MG63 (cell line): ENCODE measurements around the gene CAPG. TPM values are rescaled to one million over a fixed set of nuclear protein-coding genes. Genes with fewer than 3 reads are reported as not detected.
A peak's percentile ranks its signal among the peaks of the same experiment; 100 is the strongest.

ENCODE experiments used
- DNase-seq: peaks from one replicate; pipeline ENCODE4 v3.0.0-alpha.2; 2020
- H3K27me3 ChIP-seq: fragments of 250-450 bp; sonication (Bioruptor Pico); 2 replicates; pipeline ENCODE4 v1.5.1; 2020; ENCODE audit warnings: mild to moderate bottlenecking, moderate library complexity
- H3K36me3 ChIP-seq: fragments of 250-450 bp; sonication (Bioruptor Pico); 2 replicates; pipeline ENCODE4 v1.5.1; 2020; ENCODE audit warnings: mild to moderate bottlenecking, moderate library complexity
- H3K4me3 ChIP-seq: fragments of 250-450 bp; sonication (Bioruptor Pico); 2 replicates; pipeline ENCODE4 v1.5.1; 2020; ENCODE audit warnings: mild to moderate bottlenecking, moderate library complexity
- H3K9me3 ChIP-seq: fragments of 250-450 bp; sonication (Bioruptor Pico); 2 replicates; pipeline ENCODE4 v1.5.1; 2020; ENCODE audit warnings: mild to moderate bottlenecking, moderate library complexity
- total RNA-seq: library from RNA; depleted of rRNA; stranded (reverse); fragments of >200 nt; shearing (Covaris generic); gene quantifications from 2 replicates; pipeline ENCODE4 v1.2.3, GENCODE V29; 2014; ENCODE audit warnings: low replicate concordance; rRNA removed

CAPG gene
- 283 and 538 TPM in 2 replicates for total RNA-seq

- DNase-seq: peak; percentile 92
- peak within 1 kb of the TSS; percentile 54 for H3K4me3 ChIP-seq
- peaks cover 15% of the 10 kb centered on the region for H3K36me3 ChIP-seq
- no peaks in the 10 kb centered on the region for H3K9me3 ChIP-seq
- no peaks in the 10 kb centered on the region for H3K27me3 ChIP-seq
Observed at GRCh38 chr2:85409845-85410583, at the start of gene CAPG. Gene CAPG (minus strand): TSS chr2:85410366. CDS start chr2:85402145, 8,221 bp downstream.

- Histone ChIP-seq H3K4me3 (no peak overlapping the region), H3K36me3 (no peaks in the 10 kb centered on the region)
Observed at GRCh38 chr2:85459771-85460170, 49.6 kb upstream of the CAPG start.

GRCh38 chr2:85458601-85459563 lies 48.7 kb upstream of the CAPG start:
- no peaks in the 10 kb centered on the region for H3K27me3 ChIP-seq
- peak; percentile 82 for DNase-seq
- no peak overlapping the region for H3K4me3 ChIP-seq
- no peaks in the 10 kb centered on the region for H3K9me3 ChIP-seq
- no peaks in the 10 kb centered on the region for H3K36me3 ChIP-seq

More at GRCh38 chr2:85459771-85460170, 49.6 kb upstream of the CAPG start:
- H3K9me3 ChIP-seq: no peaks in the 10 kb centered on the region
- no peak for DNase-seq
- H3K27me3 ChIP-seq: no peaks in the 10 kb centered on the region

GRCh38 chr2:85457877-85458316 lies 47.7 kb upstream of the CAPG start:
- Histone ChIP-seq H3K9me3 (no peaks in the 10 kb centered on the region), H3K36me3 (no peaks in the 10 kb centered on the region), H3K4me3 (no peak overlapping the region), H3K27me3 (no peaks in the 10 kb centered on the region)
- DNase-seq: peak; percentile 92

- DNase-seq: no peak
- H3K27me3 ChIP-seq: no peaks in the 10 kb centered on the region
- no peaks in the 10 kb centered on the region for H3K9me3 ChIP-seq
- H3K36me3 ChIP-seq: no peaks in the 10 kb centered on the region
- no peak overlapping the region for H3K4me3 ChIP-seq
Observed at GRCh38 chr2:85457043-85457442, 46.9 kb upstream of the CAPG start.

GRCh38 chr2:85455552-85456090 lies 45.5 kb upstream of the CAPG start:
- no peaks in the 10 kb centered on the region for H3K27me3 ChIP-seq
- H3K36me3 ChIP-seq: no peaks in the 10 kb centered on the region
- no peaks in the 10 kb centered on the region for H3K9me3 ChIP-seq
- no peak overlapping the region for H3K4me3 ChIP-seq
- DNase-seq: no peak

GRCh38 chr2:85453571-85453970 lies 43.4 kb upstream of the CAPG start:
- DNase-seq: no peak
- Histone ChIP-seq H3K4me3 (no peak overlapping the region), H3K27me3 (no peaks in the 10 kb centered on the region), H3K9me3 (no peaks in the 10 kb centered on the region), H3K36me3 (no peaks in the 10 kb centered on the region)

GRCh38 chr2:85452237-85452636 lies 42.1 kb upstream of the CAPG start:
- Histone ChIP-seq H3K4me3 (no peak overlapping the region), H3K36me3 (no peaks in the 10 kb centered on the region), H3K27me3 (no peaks in the 10 kb centered on the region), H3K9me3 (no peaks in the 10 kb centered on the region)
- no peak for DNase-seq

- H3K9me3 ChIP-seq: no peaks in the 10 kb centered on the region
Observed at GRCh38 chr2:85449214-85449588, 39.0 kb upstream of the CAPG start.

GRCh38 chr2:85448461-85449213 lies 38.5 kb upstream of the CAPG start:
- Histone ChIP-seq H3K9me3 (no peaks in the 10 kb centered on the region), H3K27me3 (no peaks in the 10 kb centered on the region), H3K36me3 (no peaks in the 10 kb centered on the region), H3K4me3 (no peak overlapping the region)
- DNase-seq: no peak

More at GRCh38 chr2:85449214-85449588, 39.0 kb upstream of the CAPG start:
- no peak overlapping the region for H3K4me3 ChIP-seq
- no peak for DNase-seq
- no peaks in the 10 kb centered on the region for H3K27me3 ChIP-seq
- no peaks in the 10 kb centered on the region for H3K36me3 ChIP-seq

- DNase-seq: no peak
- Histone ChIP-seq H3K9me3 (no peaks in the 10 kb centered on the region), H3K4me3 (no peak overlapping the region), H3K27me3 (no peaks in the 10 kb centered on the region), H3K36me3 (no peaks in the 10 kb centered on the region)
Observed at GRCh38 chr2:85447222-85447585, 37.0 kb upstream of the CAPG start.

GRCh38 chr2:85446296-85447221 lies 36.4 kb upstream of the CAPG start:
- DNase-seq: no peak
- H3K9me3 ChIP-seq: no peaks in the 10 kb centered on the region
- H3K4me3 ChIP-seq: no peak overlapping the region
- no peaks in the 10 kb centered on the region for H3K27me3 ChIP-seq
- H3K36me3 ChIP-seq: no peaks in the 10 kb centered on the region

GRCh38 chr2:85445316-85446295 lies 35.4 kb upstream of the CAPG start:
- Histone ChIP-seq H3K27me3 (no peaks in the 10 kb centered on the region), H3K36me3 (no peaks in the 10 kb centered on the region), H3K9me3 (no peaks in the 10 kb centered on the region), H3K4me3 (no peak overlapping the region)
- peak; percentile 89 for DNase-seq

GRCh38 chr2:85444629-85445172 lies 34.5 kb upstream of the CAPG start:
- Histone ChIP-seq H3K27me3 (no peaks in the 10 kb centered on the region), H3K36me3 (no peaks in the 10 kb centered on the region), H3K9me3 (no peaks in the 10 kb centered on the region), H3K4me3 (no peak overlapping the region)
- DNase-seq: no peak
